Stimulated activated CD8-positive, alpha-beta memory T cell treated with anti-CD3 and anti-CD28 coated beads, Interleukin-15, amount 100 ng/mL, for 24 hours (primary cell): ENCODE data around the gene KDELR3.

Experiments
- DNase-seq: peaks from one replicate; pipeline ENCODE4 v3.0.0-alpha.2; 2020; ENCODE audit warnings: low read depth

Gene KDELR3

DNA sequence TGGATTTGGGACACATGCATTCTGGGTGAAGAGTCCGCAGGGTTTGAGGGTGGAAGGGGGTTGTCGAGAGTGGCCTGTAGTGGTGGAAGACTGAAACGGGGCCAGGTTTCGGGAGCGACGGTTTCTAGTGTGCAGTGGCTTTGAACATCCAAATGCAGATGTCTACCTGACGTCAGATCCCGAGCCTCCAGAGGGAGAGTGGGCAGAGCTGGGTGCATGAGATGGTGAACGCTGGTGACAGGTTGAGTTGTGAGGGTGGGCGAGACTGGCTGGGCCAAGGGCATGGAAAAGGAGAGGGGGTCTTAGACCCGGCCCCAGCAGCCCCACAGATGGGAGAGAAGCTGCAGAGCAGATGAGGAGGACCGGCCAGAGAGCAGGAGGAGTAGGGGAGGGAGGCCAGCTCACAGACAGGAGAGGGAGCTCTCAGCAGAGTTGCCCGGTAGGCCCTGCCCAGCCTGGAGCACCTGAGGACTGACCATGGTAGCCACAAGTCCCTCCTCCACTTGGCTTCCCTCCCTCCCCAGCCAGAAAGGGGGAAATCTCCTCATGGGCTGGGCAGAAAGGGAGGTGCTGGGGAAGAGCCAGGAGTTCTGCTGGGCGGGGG lies 27.0 kb upstream of the KDELR3 start:
- no peak for DNase-seq

DNA sequence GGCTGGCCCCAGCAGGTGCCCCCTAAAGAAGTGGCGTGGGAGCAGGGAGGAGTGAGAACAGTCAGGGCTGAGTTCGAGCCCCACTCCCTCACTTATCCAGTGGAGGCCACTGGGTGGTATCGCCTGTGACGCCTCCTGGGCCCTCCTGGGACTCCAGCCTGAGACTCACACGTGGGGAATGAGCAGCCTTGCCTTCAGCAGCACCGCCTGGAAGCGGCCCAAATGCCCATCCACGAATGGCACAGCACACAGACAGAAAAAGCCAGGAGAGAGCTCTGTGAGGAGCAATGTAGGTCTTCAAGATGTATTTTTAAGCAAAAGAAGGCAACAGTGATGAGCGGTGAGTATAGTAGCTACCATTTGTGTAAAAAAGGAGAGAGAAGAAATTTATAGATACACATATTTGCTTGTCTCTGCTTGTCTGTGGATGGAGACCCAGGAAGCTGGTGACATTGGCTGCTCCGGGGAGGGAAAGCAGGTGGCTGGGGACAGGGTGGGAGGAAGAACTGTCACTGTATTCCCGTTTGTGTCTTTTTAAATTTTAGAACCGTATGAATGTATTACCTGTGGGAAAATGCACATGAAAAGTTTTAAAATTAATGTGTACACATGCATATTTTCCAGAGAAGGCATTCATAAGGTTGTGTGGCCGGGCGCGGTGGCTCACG lies 26.1 kb upstream of the KDELR3 start:
- DNase-seq = no peak

DNA sequence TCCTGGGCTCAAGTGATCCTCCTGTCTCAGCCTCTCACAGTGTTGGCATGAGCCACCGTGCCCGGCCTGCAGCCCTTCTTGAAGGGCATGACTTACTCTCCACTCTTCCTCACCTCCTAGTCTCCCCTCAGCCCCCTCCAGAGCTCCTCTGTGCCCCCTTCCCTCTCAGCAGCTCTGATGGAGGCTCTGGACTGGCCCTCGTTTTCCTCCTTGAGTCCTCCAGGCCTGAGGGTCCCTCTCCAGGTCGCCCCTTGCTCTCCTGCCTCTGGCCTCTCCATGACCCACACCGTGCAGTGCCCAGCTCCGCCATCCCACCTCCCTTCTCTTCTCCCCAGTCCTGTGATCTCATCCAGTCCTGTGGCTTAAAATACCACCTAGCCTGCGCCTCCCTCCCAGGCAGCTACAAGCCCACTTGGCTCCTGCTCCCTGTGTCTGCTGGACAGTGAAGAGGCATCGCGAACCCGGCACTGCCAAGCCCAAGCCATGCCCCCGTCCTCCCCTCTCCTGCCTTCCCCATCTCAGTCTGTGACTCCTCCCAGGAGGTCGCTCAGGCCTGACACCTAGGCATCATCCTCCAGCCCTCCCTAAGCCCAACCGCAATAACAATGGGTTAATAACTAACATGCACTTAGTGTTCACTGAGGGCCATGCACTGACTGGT lies 24.8 kb upstream of the KDELR3 start:
- DNase-seq = no peak

DNA sequence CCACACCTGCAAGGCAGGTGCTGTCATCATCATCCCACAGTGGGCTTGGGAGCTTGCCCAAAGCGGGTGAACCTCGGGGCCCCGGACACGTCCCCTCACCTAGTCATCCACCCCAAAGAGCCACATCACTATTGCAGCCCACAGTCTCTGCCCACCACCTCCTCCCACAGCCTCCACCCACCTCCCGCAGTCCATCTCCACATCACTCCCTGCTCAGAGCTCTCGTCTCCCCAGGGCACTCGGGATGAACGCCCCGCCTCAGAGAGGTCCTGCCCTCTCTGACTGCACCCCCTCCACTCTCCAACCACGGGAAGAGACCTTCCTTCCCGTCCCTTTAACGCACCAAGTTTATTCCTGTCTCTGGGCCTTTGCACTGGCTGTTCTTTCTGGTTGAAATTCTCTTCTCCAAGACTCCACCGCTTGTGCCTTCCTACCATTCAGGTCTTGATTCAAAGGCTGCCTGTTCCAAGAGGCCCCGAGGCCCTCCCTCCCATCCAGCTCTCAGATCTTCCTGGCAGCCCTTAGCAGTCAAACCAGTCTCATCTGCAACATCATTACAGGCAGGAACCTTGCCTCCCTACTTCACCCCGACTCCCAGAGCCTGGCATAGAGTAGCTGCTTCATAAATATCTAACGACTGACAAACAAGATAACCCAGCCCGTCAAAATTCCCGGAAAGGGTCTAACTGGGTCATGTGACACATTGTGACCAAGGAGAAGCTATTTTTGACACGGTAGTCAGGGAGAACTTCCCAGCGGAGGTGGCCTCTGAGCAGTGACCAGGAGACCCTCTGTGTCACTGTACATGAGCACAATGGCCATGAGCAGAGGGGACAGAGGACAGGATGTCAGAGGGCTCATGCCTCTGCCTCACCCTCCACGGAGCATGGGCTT lies 24.0 kb upstream of the KDELR3 start:
- no peak for DNase-seq

DNA sequence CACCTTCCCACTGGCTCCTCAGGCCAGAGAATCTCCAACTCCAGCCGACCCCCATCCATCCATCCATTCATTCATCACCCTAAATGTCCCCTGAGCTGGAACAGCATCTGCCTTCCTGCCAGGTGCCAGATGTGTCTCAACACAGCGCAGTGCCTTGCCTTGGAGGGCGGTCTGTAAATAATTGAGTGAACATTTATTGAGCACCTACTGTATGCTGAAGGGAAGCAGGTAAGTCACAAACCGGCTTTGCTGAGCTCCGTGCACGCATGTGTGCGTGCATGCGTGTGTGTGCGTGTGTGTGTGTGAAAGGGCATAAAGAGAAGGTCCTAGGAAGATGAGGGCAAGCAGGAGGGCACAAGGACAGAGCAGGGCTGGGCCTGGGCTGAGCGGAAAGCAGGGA lies 23.1 kb upstream of the KDELR3 start:
- DNase-seq = no peak

DNA sequence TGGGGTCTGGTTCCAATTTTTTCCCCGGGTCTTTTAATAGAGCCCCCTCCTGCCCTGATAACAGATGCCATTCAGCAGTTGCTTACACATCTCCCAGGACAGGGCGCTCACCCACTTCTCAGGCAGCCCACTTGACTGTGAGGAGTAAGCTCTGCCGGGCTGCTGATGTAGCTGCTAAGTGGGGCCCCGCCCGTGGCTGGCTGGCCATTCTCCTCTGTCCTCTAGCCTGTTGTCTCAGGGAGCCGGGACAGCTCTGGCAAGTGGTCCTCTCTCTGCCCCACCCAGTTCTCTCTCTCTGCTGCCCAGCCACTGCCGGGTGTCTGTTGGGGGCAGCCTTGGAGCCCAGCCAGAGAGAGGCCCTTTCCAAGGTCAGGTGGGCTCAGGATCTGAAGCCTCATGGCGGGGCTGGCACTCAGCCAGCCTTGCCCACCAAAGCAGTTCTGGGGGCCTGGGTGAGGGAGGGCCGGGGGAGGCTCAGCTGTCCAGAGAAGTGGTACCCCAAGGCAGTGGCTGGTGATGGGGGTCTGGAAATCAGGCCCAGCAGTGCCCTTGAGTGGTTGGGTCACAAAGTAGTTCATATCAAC lies 21.8 kb upstream of the KDELR3 start:
- no peak for DNase-seq

DNA sequence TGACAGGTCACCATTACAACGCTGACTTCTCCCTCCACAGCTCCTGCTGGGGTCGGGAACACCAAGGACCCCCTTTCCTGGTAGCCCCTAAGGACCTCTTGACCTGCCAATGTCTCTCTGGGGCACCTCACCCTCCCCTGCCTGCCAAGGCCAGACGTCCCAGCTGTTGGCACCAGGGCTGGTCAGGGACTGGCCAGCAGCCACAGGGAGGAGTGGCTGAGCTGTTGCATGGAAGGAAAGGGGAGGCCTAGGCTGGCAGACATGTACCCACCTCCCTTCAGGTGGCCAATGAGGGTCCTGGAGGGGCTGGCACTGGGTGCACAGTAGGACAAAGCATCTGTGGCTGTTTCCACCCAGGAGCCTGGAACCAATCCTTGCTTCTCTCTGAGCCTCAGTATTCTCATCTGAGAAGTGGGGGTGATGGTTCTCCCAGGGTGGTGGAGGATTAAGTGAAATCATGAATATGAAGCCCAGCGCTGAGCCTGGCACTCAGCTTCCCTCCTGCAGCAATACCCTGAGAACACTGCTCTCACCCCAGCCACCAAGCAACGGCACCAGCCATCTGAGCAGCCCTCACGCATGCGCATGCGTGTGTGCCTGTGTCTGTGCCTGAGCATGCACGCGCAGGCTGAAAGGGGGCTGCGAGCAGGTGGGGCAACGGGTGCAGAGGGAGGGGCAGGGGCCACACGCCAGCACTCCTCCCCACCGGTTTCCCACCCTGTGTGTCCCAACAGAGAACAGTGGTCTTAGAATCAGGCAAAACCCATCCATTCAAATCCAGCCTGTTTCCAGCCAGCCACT lies 18.8 kb upstream of the KDELR3 start:
- DNase-seq = no peak

DNA sequence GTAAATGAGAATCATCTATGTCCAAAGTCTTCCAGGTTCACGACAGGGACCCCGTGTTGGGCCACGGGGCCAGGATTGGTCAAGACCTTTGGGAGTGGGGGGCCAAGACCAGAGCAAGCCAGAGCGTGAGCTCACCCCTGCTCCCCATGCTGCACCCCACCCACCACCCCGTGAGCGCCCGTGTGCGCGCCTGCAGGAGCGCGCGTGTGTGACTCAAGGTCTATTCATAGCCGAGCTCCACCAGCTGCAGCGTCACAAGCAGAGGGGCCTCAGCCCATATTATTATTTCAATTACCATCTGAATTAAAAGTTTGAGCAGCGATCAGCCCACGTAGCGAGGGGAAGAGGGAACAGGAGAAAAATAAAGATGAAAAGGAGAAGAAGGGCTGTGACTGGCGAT lies 18.1 kb upstream of the KDELR3 start:
- DNase-seq = no peak

DNA sequence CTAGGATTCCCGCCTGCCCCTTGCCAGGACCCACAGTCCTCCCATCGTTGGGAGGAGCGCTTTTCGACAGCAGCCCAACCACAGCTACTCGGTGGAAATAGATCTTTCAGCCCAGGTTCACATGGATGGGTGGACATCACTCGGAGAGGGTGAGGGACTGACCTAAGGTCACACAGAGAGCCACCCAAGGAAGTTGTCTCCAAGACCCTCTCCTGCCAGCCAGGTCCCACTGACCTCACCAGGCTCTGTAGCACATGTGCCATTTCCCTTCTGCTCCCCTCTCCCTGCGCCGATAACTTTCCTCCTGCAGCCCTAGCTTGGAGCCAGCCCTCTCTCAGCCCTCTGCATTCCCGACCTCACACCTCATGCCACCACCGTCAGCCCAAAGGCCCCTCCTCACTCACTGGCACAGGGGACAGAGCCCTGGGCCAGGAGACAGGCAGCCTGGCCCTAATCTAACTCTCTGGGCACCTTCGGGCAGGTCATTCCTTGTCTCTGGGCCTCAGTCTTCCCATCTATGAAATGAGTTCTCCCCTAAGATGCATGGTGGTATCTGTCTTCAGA lies 17.6 kb upstream of the KDELR3 start:
- no peak for DNase-seq

DNA sequence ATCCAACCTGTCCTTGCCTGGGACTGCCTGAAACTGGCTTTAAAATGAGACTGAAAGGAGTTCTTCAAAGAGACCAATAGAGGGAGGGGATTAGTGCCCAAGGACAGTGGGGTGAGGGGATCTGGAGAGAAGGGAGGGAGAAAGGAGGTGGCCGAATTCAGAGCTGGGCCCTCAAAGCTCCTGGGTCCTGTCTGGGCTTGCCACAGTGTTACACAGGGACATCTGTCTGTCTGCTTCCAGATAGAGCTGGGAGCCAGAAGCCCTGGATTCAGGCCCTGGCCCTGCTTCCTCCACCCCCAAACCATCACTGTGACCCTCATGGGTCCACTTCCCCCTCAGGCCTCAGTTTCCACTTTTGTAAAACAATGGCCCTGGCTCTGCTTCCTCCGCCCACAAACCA lies 16.5 kb upstream of the KDELR3 start:
- DNase-seq = no peak

DNA sequence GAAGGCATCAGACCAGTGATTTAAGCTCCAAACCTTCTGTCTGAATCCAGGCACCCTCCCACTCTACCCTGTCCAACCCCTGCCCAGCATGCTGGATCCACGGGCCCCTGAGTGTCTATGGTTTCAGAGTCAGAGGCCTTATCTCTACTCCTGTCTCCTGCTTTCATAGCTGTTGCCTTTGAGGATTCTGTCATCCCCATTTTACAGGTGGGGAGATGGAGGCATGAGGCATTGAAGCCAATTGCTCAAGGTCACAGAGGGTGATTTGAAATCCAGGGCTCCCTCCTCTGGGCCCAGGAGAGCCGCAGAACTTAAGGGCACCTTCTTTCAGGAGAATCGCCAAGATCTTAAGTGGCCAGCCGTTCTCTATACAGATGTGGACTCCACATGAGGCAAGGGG lies 16.0 kb upstream of the KDELR3 start:
- DNase-seq = no peak

DNA sequence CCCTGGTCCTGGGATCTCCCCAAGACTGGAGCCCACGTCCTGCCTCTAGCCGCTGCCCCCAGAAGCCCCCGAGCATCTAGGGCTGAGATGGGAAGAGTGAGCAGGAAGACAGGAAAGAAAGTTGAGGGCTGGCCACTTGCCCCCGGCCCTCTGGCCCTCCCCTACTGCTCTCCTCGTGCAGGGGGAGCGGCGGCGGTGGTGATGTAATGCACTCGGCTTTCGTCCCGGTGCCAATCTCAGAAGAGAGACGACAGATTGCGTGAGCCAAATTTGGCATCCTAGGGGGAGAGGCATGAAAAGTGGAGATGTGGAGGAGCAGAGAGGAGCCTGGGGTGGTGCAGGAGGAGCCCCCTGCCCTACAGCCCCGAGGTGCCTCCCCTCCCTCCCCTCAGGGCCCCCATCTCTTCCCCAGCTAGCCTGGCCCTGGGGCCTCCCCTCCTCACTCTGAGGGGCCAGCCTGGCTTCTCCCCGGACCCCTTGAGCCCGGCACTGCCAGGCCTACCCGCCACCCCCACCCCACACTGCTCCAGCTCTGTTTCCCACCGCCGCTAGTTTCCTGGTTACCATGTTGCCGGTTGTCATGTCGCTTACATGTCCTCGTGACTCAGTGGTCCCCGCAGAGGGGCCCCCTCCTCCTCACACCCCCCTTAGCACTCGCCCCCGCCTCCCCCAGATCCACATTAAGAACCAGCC lies 15.4 kb upstream of the KDELR3 start:
- no peak for DNase-seq

DNA sequence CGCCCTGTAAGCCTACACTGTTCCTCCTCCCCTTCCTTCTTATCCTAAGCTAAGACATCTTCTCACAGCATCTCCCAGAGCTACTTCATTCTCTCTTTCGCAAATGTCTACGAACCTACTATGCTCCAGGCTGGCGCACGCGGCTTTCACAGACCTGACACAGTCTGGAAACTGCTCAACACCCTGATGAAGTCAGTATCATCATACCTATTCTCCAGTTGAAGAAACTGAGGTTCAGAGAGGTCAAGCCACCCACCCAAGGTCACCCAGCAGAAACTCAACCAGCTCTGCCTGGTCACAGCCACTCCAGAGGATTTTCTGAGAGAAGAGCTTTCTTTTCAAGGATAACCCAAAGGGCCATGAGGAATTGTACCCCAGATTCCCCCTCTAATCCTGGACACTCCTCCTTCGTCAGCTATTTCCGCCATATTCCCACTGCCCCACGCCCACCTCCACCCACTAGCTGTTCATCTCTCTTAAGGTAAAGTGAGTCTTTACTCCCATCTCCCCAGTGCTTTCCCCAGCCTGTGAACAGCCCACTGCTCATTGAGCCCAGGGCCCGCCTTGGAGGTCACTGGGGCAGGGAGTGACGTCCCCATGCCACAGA lies 14.7 kb upstream of the KDELR3 start:
- DNase-seq = no peak

DNA sequence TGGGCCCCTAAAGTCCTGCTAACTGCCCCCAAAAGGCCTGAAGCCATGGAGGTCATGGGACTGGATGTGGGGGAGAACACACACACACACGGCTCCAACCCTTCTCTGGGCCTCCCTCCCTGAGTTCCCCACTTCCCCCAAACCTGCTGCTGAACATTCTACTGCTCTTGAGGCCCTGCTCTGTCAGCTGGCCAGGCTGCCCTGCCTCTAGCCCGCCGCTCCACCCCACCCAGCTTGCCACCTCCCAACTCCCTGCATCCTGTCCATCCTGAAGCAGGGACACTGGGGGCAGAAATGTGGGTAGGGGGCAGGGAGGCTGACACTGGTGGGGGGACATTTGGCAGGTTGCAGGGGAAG lies 13.9 kb upstream of the KDELR3 start:
- DNase-seq = no peak

DNA sequence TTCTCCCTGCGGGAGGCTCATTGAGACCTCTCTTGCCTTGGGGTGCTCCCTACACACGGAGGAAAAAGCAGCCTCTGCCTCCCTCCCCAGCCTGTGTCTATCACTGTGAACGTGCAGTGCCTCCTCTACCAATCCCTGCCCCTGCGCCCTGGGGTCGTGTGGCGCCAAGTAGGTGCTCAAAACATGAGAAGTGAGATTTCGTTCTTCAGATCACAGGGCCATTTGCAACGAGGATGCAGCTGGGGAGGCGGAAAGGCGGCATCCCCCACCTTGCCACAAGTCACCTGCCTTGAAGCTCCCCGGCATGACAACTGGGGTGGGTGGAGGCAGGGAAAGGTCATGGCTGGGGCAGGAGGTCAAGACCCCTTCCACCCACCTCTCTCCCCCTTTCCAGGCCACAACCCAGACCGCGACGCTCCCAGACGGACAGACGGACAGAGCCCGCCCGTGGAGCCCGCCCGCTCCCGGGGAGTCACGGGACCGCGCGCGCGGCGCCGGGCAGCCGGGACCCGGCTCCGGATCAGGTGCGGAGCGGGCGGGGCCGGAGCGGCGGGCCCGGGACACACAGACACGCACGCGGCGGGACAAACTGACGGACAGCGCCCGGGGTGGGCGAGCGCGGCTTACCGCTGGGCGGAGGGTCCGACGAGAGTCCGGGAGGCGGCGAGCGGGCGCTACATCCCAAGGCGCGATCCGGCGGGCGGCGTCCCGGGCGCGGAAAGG lies 13.4 kb upstream of the KDELR3 start:
- no peak for DNase-seq

DNA sequence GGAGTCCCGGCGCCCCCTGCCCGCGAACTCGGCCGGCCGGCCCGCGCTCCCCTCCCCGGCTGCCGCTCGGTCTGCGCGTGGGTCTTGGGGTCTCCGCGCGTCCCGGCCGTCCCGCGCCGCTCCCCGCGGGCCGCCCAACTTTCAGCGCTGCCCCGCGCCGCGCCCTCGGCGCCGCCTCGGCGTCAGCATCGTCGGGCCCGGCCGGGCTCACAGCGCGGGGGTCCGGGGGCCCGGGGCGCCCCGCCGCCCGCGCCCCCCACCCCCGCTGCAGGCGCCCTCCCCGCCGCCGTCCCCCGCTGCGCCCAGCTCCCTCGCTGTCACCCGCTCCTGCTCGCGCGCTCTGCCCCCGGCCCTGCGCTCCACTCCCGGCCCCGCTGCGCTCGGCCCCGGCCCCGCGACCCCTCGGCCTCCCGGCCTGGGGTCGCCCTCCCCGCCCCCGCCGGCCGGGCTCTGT lies 12.8 kb upstream of the KDELR3 start, which contains the start of gene KCNJ4:
Gene KCNJ4, minus strand, starts transcription at position 124 of the 454 bp plus-strand sequence. CDS start 27,067 bp downstream, outside the sequence.
- no peak for DNase-seq

DNA sequence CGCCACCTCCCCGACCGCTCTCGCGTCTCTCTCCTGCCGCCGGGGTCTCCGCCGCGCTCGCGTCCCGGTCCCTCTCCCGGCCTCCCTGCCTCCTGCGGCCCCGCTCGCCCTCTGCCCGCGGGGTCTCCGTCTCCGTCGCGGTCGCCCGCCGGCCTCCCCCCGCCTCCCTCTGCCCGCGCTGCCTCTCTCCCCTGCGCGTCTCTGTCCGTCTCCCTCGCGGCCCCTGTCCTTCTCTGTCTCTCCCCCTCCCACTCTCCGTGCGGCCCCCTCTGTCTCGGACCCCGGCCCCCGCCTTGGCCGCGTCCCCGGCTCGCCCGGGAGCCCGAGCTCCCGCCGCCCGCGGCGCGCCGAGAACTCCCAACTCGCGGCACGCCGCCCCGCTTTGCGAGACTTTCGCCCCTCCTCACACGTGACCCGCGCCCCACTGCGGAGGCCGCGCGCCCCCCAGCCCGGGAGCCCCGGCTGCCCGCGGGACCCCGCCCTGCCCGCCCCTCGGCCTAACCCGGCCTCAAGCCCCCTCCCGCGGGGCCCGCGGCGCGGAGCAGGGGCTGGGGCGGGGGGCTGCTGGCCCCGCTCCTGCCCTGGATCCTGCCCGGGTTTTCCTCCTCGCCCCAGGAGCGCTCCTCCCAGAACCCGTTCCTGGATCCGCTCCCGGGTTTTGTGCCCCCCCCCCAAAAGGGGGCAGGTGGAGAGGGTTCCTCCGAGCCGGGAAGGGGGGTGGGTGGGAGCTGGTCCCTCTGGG lies 12.2 kb upstream of the KDELR3 start:
- DNase-seq = no peak

DNA sequence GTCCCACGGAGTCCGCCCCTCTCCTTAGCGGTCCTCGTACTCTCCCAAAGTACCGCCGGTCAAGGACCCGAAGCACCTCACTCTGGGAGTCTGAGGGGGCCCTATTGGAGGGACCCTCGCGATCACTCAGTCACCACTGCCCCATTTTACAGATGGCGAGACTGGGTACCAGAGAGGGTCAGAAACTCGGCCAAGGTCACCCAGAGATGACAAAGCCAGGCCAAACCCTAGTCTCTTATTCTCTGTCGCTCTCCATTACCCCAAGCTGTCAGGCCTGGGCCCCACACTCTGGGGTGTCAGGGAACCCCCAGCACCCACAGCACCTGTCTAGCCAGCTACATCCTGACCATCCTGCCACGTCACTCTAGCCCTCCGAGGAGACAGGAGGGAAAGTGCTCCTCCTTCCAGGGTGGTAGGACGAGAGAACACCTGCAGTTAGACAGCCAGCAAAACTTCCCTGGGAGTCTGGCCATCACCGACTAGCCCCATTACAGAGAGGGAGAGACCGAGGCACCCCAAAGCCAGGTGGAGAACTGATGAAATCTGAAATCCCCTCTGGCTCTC lies 11.5 kb upstream of the KDELR3 start:
- DNase-seq = no peak
